Loucy (cell line): Measurements from ENCODE around the gene DAW1.
"Not testable (repeated sequence)": the region's sequence is repeated elsewhere in the genome, so short reads cannot be mapped to it uniquely, and the experiment has no call there.

ENCODE experiments used
- H2AFZ ChIP-seq: fragments of 200-600 bp; sonication (generic); 2 replicates; pipeline ENCODE4 v1.6.0; 2016; ENCODE audit warnings: antibody characterized with exemption, mild to moderate bottlenecking, low read length, moderate library complexity
- H3F3A ChIP-seq: fragments of 200-600 bp; 2 replicates; pipeline ENCODE4 v1.6.0; 2016; ENCODE audit warnings: antibody characterized with exemption, low read depth, mild to moderate bottlenecking
- H3K27me3 ChIP-seq: fragments of 200-600 bp; sonication (generic); 2 replicates; pipeline ENCODE4 v1.6.1; 2014; ENCODE audit warnings: low read length, mild to moderate bottlenecking; ENCODE audit not compliant: insufficient read depth, poor library complexity, severe bottlenecking
- H3K36me3 ChIP-seq: fragments of 200-600 bp; sonication (generic); 2 replicates; pipeline ENCODE4 v1.6.1; 2016; ENCODE audit warnings: low read length; ENCODE audit not compliant: insufficient read depth
- H3K4me1 ChIP-seq: fragments of 200-600 bp; sonication (generic); 2 replicates; pipeline ENCODE4 v1.5.1; 2014; ENCODE audit warnings: low read length, mild to moderate bottlenecking; ENCODE audit not compliant: insufficient read depth, poor library complexity, severe bottlenecking
- H3K4me2 ChIP-seq: fragments of 200-600 bp; sonication (generic); 2 replicates; pipeline ENCODE4 v1.6.0; 2014; ENCODE audit warnings: antibody characterized with exemption, low read length, low read depth, mild to moderate bottlenecking; ENCODE audit not compliant: poor library complexity, severe bottlenecking
- H3K4me3 ChIP-seq: fragments of 200-600 bp; sonication (generic); 2 replicates; pipeline ENCODE4 v1.5.1; 2014; ENCODE audit warnings: low read length, mild to moderate bottlenecking, mixed read lengths; ENCODE audit not compliant: poor library complexity, severe bottlenecking
- H3K79me2 ChIP-seq: fragments of 200-600 bp; sonication (generic); 2 replicates; pipeline ENCODE4 v1.6.1; 2014; ENCODE audit warnings: low read length; ENCODE audit not compliant: insufficient read depth
- H3K9ac ChIP-seq: fragments of 200-600 bp; sonication (generic); 2 replicates; pipeline ENCODE4 v1.6.0; 2014; ENCODE audit warnings: mild to moderate bottlenecking, low read depth, low read length, moderate library complexity; ENCODE audit not compliant: poor library complexity, severe bottlenecking
- H3K9me2 ChIP-seq: fragments of 200-600 bp; sonication (generic); replicated peaks from 2 replicates; pipeline ENCODE4 v1.6.1; 2016; ENCODE audit warnings: low read depth, low read length, mixed read lengths
- H3K9me3 ChIP-seq: fragments of 200-600 bp; sonication (generic); 2 replicates; pipeline ENCODE4 v1.6.1; 2014; ENCODE audit warnings: mild to moderate bottlenecking, antibody characterized with exemption, low read length, low read depth; ENCODE audit not compliant: insufficient read depth
- H4K20me1 ChIP-seq: fragments of 200-600 bp; sonication (generic); 2 replicates; pipeline ENCODE4 v1.6.0; 2014; ENCODE audit warnings: antibody characterized with exemption, low read length, mild to moderate bottlenecking; ENCODE audit not compliant: insufficient read depth, poor library complexity, severe bottlenecking
- EZH2phosphoT487 ChIP-seq: fragments of 200-600 bp; IDR thresholded peaks from 2 replicates; pipeline ENCODE4 v1.6.1; 2018; ENCODE audit warnings: antibody characterized with exemption, mild to moderate bottlenecking, moderate library complexity, borderline replicate concordance
- TF ChIP-seq, protein P1 (sequence below): fragments of 200-600 bp; sonication (generic); conservative IDR thresholded peaks from 2 replicates; pipeline ENCODE4 v1.5.1; 2014; ENCODE audit warnings: mild to moderate bottlenecking, antibody characterized with exemption, low read length

The DAW1 gene

DNA sequence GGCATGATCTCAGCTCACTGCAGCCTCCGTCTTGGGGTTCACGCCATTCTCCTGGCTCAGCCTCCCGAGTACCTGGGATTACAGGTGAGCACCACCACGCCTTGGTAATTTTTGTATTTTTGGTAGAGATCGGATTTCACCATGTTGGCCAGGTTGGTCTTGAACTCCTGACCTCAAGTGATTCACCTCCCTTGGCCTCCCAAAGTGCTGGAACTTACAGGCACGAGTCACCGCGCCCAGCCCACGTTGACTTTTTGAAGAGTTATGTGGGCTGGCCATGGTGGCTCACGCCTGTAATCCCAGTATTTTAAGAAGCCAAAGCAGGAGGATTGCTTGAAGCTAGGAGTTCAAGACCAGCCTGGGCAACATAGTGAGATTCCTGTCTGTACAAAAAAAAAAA lies 37.0 kb upstream of the DAW1 start:
- Histone ChIP-seq H3K27me3 (no peaks in the 10 kb centered on the region), H3K79me2 (no peaks in the 10 kb centered on the region), H3F3A (no peaks in the 10 kb centered on the region), H3K9ac (no peak overlapping the region), H4K20me1 (no peaks in the 10 kb centered on the region), H3K4me1 (no peaks in the 10 kb centered on the region), H3K4me2 (no peak overlapping the region), H3K9me2 (no peaks in the 10 kb centered on the region), H2AFZ (no peak overlapping the region), H3K36me3 (no peaks in the 10 kb centered on the region), H3K9me3 (no peaks in the 10 kb centered on the region), H3K4me3 (no peak overlapping the region)
- TF ChIP-seq, protein P1, sequence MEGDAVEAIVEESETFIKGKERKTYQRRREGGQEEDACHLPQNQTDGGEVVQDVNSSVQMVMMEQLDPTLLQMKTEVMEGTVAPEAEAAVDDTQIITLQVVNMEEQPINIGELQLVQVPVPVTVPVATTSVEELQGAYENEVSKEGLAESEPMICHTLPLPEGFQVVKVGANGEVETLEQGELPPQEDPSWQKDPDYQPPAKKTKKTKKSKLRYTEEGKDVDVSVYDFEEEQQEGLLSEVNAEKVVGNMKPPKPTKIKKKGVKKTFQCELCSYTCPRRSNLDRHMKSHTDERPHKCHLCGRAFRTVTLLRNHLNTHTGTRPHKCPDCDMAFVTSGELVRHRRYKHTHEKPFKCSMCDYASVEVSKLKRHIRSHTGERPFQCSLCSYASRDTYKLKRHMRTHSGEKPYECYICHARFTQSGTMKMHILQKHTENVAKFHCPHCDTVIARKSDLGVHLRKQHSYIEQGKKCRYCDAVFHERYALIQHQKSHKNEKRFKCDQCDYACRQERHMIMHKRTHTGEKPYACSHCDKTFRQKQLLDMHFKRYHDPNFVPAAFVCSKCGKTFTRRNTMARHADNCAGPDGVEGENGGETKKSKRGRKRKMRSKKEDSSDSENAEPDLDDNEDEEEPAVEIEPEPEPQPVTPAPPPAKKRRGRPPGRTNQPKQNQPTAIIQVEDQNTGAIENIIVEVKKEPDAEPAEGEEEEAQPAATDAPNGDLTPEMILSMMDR = no peak
- no peak for TF ChIP-seq EZH2phosphoT487

DNA sequence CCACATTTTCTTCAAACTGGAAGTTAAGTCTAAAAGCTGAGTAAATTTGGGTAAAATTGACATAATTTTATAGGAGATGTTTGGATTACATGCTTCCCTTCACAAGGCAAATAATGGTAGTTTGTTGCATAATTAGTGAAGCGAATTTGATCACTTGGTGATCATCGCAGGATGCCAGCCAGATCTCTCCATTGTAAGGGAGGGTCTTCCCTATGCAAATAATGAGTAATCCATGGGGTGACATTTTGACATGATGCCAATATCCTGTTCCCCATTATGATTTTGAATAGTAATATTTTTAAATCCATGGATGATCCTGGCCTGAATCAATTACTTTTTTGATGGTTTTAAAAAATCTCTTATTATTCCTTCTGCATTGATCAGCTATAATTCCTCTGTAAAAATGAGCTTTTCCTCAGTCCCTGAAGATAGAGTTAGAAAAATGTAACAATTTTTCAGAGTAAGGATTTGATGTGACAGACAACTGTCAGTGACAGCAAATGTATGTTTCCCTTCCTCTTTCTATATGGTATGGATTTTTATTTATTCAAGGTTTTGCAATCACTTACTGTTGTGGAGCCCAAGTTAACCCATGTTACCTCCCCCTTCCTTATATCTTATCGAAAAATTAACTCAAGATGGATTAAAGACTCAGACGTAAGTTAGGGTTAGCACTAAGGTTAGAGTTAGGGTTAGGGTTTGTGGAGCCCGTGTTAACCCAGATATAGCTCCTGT lies 36.3 kb upstream of the DAW1 start:
- Histone ChIP-seq H4K20me1 (no peaks in the 10 kb centered on the region), H3K4me1 (no peaks in the 10 kb centered on the region), H3F3A (no peaks in the 10 kb centered on the region), H3K79me2 (no peaks in the 10 kb centered on the region), H2AFZ (no peak overlapping the region), H3K27me3 (no peaks in the 10 kb centered on the region), H3K4me2 (no peak overlapping the region), H3K4me3 (no peak overlapping the region), H3K36me3 (no peaks in the 10 kb centered on the region), H3K9me2 (no peaks in the 10 kb centered on the region), H3K9me3 (no peaks in the 10 kb centered on the region), H3K9ac (no peak overlapping the region)
- TF ChIP-seq, protein P1 = no peak
- TF ChIP-seq EZH2phosphoT487 = no peak

DNA sequence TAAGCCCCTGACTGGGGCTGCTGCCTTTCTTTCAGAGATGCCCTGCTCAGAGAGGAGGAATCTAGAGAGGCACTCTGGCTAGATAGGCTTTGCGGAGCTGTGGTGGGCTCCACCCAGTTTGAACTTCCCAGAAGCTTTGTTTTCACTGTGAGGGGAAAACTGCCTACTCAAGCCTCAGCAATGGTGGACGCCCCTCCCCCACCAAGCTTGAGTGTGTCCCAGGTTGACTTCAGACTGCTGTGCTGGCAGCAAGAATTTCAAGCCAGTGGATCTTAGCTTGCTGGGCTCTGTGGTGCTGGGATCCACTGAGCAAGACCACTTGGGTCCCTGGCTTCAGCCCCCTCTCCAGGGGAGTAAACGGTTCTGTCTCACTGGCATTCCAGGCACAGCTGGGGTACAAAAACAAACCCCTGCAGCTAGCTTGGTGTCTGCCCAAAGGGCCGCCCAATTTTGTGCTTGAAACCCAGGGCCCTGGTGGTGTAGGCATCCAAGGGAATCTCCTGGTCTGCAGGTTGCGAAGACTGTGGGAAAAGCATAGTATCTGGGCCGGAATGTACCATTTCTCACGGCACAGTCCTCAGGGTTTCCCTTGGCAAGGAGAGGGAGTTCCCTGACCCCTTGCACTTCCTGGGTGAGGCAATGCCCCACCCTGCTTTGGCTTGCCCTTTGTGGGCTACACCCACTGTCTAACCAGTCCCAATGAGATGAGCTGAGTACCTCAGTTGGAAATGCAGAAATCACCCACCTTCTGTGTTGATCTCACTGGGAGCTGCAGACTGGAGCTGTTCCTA lies 31.9 kb upstream of the DAW1 start:
- H3K36me3 ChIP-seq, H2AFZ ChIP-seq, H3K4me2 ChIP-seq: not testable (repeated sequence)

More for the DNA sequence above, 31.9 kb upstream of the DAW1 start:
- not testable (repeated sequence) for H4K20me1 ChIP-seq, H3K9ac ChIP-seq, H3K9me3 ChIP-seq, H3K4me1 ChIP-seq, H3K9me2 ChIP-seq, H3K4me3 ChIP-seq, H3F3A ChIP-seq, H3K27me3 ChIP-seq, H3K79me2 ChIP-seq
